DND-41 (cell line): ENCODE results near the gene ABLIM1.

Experiments
- ATAC-seq: fragments of 200-7000 bp; cut with Tn5 transposase; 3 replicates; pipeline ENCODE4 v1.9.1; 2021; ENCODE audit warnings: low read depth; ENCODE audit not compliant: insufficient read depth
- DNase-seq: peaks from one replicate; pipeline ENCODE4 v3.0.0-alpha.2; 2020
- H2AFZ ChIP-seq: 2 replicates; pipeline ENCODE4 v1.6.0; 2012; ENCODE audit warnings: low read depth, low read length
- H3K27ac ChIP-seq: 2 replicates; pipeline ENCODE4 v1.5.1; 2012; ENCODE audit warnings: low read length, inconsistent platforms
- H3K27me3 ChIP-seq: fragments of 200-600 bp; sonication (generic); 2 replicates; pipeline ENCODE4 v1.6.0; 2012; ENCODE audit warnings: low read length, mild to moderate bottlenecking, inconsistent platforms; ENCODE audit not compliant: insufficient read depth, poor library complexity
- H3K36me3 ChIP-seq: 2 replicates; pipeline ENCODE4 v1.5.1; 2012; ENCODE audit warnings: low read length, inconsistent platforms; ENCODE audit not compliant: insufficient read depth
- H3K4me1 ChIP-seq: 2 replicates; pipeline ENCODE4 v1.5.1; 2012; ENCODE audit warnings: mild to moderate bottlenecking, low read length; ENCODE audit not compliant: insufficient read depth
- H3K4me2 ChIP-seq: 2 replicates; pipeline ENCODE4 v1.6.0; 2012; ENCODE audit warnings: mild to moderate bottlenecking, moderate library complexity, low read length, inconsistent platforms; ENCODE audit not compliant: insufficient read depth
- H3K4me3 ChIP-seq, 2 experiments: fragments of 200-600 bp in 1 of 2; shearing (Covaris generic) in 1 of 2; 2 replicates each; pipeline ENCODE4 v1.5.1; 2012 to 2016; ENCODE audit warnings: inconsistent platforms in 2 of 2, low read length in 2 of 2, mild to moderate bottlenecking in 2 of 2, low read depth in 1 of 2, moderate library complexity in 1 of 2
- H3K79me2 ChIP-seq: 2 replicates; pipeline ENCODE4 v1.6.0; 2012; ENCODE audit warnings: low read length, inconsistent platforms; ENCODE audit not compliant: insufficient read depth
- H3K9ac ChIP-seq: 2 replicates; pipeline ENCODE4 v1.6.0; 2012; ENCODE audit warnings: low read depth, mild to moderate bottlenecking, inconsistent platforms, low read length, moderate library complexity
- H3K9me3 ChIP-seq: 2 replicates; pipeline ENCODE4 v1.5.1; 2012; ENCODE audit warnings: low read length, moderate library complexity, mild to moderate bottlenecking, inconsistent platforms; ENCODE audit not compliant: insufficient read depth, severe bottlenecking
- H4K20me1 ChIP-seq: 2 replicates; pipeline ENCODE4 v1.6.0; 2012; ENCODE audit warnings: low read length; ENCODE audit not compliant: insufficient read depth
- CTCF ChIP-seq: IDR thresholded peaks from 2 replicates; pipeline ENCODE4 v1.5.1; 2012; ENCODE audit warnings: borderline replicate concordance, low read length, moderate library complexity, mild to moderate bottlenecking; ENCODE audit not compliant: poor library complexity, severe bottlenecking; ENCODE audit errors: extremely low read depth
- EZH2 ChIP-seq: IDR thresholded peaks from 3 replicates; pipeline ENCODE4 v1.6.1; 2012; ENCODE audit warnings: borderline replicate concordance, low read depth, mild to moderate bottlenecking, moderate library complexity, low read length, inconsistent platforms; ENCODE audit not compliant: severe bottlenecking

ABLIM1 gene

GRCh38 chr10:114385557-114385956, 272.5 kb downstream of the ABLIM1 start:
- H3K4me2 ChIP-seq, result no peak overlapping the region
- H3K9me3 ChIP-seq, result no peaks in the 10 kb centered on the region
- no peaks in the 10 kb centered on the region for H3K79me2 ChIP-seq
- no peaks in the 10 kb centered on the region for H3K4me1 ChIP-seq
- DNase-seq (no peak), ATAC-seq (no peak)
- no peak overlapping the region for H3K9ac ChIP-seq
- TF ChIP-seq CTCF (no peak), EZH2 (no peak)
- no peak overlapping the region for H3K4me3 ChIP-seq
- H3K36me3 ChIP-seq, result no peaks in the 10 kb centered on the region
- no peaks in the 10 kb centered on the region for H4K20me1 ChIP-seq
- H3K27me3 ChIP-seq, result peaks cover 4% of the 10 kb centered on the region
- no peak overlapping the region for H3K27ac ChIP-seq
- H2AFZ ChIP-seq, result no peak overlapping the region

DNA sequence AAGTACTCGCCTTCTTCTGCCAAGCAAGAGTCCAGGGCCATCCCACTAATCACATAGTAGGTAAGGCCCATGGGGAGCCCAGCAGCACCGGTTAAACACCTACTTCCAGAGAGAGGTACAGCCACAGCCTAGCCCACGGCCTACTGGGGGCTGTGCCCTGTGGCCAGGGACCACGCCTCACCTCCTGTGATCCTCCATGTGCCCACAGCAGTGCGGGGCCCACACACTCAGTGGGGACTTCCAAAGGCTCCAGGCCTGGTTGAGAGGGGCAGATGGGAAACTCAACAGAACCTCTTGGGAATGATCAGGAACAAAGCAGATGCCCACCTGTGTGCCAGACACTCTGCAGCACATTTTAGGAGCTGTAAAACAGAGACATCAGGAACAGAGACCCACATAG, 273.5 kb downstream of the ABLIM1 start:
- ATAC-seq (no peak), DNase-seq (no peak)
- TF ChIP-seq CTCF (no peak), EZH2 (no peak)
- Histone ChIP-seq H3K4me1 (no peaks in the 10 kb centered on the region), H3K4me3 (no peak overlapping the region), H3K4me2 (no peak overlapping the region), H3K9me3 (no peaks in the 10 kb centered on the region), H3K27me3 (peaks cover 4% of the 10 kb centered on the region), H3K79me2 (no peaks in the 10 kb centered on the region), H4K20me1 (no peaks in the 10 kb centered on the region), H3K9ac (no peak overlapping the region), H3K36me3 (no peaks in the 10 kb centered on the region), H2AFZ (no peak overlapping the region), H3K27ac (no peak overlapping the region)

- Histone ChIP-seq H3K79me2 (no peaks in the 10 kb centered on the region), H3K27ac (no peak overlapping the region), H4K20me1 (no peaks in the 10 kb centered on the region), H3K9ac (no peak overlapping the region), H3K36me3 (no peaks in the 10 kb centered on the region), H3K4me2 (no peak overlapping the region), H3K27me3 (peaks cover 4% of the 10 kb centered on the region), H3K4me1 (no peaks in the 10 kb centered on the region), H2AFZ (no peak overlapping the region), H3K4me3 (no peak overlapping the region), H3K9me3 (no peaks in the 10 kb centered on the region)
- DNase-seq, result no peak
- TF ChIP-seq CTCF, result no peak
- TF ChIP-seq EZH2, result no peak
- ATAC-seq, result no peak
Observed at GRCh38 chr10:114384181-114384580, 273.9 kb downstream of the ABLIM1 start.
